Tibial nerve (tissue), 4 donors: ENCODE results near the gene PRPH.

ENCODE experiments used
- EP300 ChIP-seq, 2 donors: sonication (generic); formaldehyde crosslinking; IDR thresholded peaks; one replicate each; pipeline ENCODE4 v1.6.1; 2017; ENCODE audit warnings: antibody characterized with exemption in 2 of 2, mild to moderate bottlenecking in 1 of 2
- POLR2A ChIP-seq, 2 donors: fragments of 450-650 bp; IDR thresholded peaks; one replicate each; pipeline ENCODE4 v1.6.1; 2017; ENCODE audit warnings: antibody characterized with exemption in 2 of 2, mild to moderate bottlenecking in 2 of 2, moderate library complexity in 2 of 2
- TF ChIP-seq, protein P1 (sequence below), 5 experiments: fragments of 200-600 bp in 3 of 5; fragments of 450-650 bp in 2 of 5; sonication (generic) in 3 of 5; IDR thresholded peaks; one replicate each; pipeline ENCODE4 v1.5.1; 2016 to 2019; ENCODE audit warnings: antibody characterized with exemption in 5 of 5, mild to moderate bottlenecking in 3 of 5, moderate library complexity in 2 of 5

DNA sequence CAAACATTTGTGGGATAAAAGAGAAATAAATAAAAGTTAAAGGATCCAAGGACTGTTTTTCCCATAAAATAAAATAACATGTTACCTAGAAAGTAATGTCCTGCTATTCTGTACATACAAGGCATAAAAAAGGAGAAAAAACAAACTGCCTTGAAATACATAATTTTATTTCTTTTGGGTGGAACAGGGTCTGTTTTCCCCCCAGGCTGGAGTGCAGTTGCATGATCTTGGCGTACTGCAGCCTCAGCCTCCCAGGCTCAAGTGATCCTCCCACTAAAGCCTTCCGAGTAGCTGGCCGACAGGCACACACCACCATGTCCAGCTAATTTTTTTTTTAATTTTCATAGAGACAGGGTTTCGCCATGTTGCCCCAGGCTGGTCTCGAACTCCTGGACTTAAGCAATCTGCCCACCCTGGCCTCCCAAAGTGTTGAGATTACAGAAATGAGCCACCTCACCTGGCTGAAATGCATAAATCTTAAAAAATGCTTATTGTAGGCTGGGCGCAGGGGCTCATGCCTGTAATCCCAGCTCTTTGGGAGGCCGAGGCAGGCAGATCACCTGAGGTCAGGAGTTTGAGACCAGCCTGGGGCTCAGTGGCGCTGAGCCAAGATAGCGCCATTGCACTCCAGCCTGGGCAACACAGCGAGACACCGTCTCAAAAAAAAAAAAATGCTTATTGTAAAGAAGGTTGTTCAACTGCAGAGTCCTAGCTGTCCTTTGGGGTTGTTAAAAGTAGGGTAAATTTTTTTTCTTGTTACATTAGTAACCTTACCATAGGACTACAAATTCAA lies 34.2 kb upstream of the PRPH start:
- TF ChIP-seq POLR2A (IDR thresholded peaks at IDR 0.05) (no peak), EP300 (IDR thresholded peaks at IDR 0.05) (no peak)
- TF ChIP-seq, protein P1, sequence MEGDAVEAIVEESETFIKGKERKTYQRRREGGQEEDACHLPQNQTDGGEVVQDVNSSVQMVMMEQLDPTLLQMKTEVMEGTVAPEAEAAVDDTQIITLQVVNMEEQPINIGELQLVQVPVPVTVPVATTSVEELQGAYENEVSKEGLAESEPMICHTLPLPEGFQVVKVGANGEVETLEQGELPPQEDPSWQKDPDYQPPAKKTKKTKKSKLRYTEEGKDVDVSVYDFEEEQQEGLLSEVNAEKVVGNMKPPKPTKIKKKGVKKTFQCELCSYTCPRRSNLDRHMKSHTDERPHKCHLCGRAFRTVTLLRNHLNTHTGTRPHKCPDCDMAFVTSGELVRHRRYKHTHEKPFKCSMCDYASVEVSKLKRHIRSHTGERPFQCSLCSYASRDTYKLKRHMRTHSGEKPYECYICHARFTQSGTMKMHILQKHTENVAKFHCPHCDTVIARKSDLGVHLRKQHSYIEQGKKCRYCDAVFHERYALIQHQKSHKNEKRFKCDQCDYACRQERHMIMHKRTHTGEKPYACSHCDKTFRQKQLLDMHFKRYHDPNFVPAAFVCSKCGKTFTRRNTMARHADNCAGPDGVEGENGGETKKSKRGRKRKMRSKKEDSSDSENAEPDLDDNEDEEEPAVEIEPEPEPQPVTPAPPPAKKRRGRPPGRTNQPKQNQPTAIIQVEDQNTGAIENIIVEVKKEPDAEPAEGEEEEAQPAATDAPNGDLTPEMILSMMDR (IDR thresholded peaks at IDR 0.05) = no peak
